Uterus (tissue), 4 donors: ENCODE results near the gene SEPTIN6. TPM values are rescaled to one million over a fixed set of nuclear protein-coding genes. Genes with fewer than 3 reads are reported as not detected.

Experiments
- DNase-seq, 2 donors: peaks; one replicate each; pipeline ENCODE4 v3.0.0-alpha.2; 2019 to 2020
- H3K27ac ChIP-seq, 2 donors: fragments of 200-600 bp; sonication (generic); 1 replicate in 1 of 2; 2 replicates in 1 of 2; pipeline ENCODE4 v1.5.1; 2016 to 2018
- H3K27me3 ChIP-seq, 2 donors: fragments of 200-600 bp; sonication (generic); one replicate each; pipeline ENCODE4 v1.5.1; 2018 to 2019; ENCODE audit warnings: control low read depth in 1 of 2
- H3K36me3 ChIP-seq, 2 donors: fragments of 200-600 bp; sonication (generic); one replicate each; pipeline ENCODE4 v1.5.1; 2019; ENCODE audit warnings: control low read depth in 1 of 2
- H3K4me1 ChIP-seq, 2 donors: fragments of 200-600 bp; sonication (generic); one replicate each; pipeline ENCODE4 v1.5.1; 2018 to 2019; ENCODE audit warnings: control low read depth in 1 of 2
- H3K4me3 ChIP-seq, 2 donors: fragments of 200-600 bp; sonication (generic); 1 replicate in 1 of 2; 2 replicates in 1 of 2; pipeline ENCODE4 v1.5.1; 2018 to 2019; ENCODE audit warnings: mild to moderate bottlenecking in 1 of 2
- H3K9me3 ChIP-seq, 2 donors: fragments of 200-600 bp; sonication (generic); one replicate each; pipeline ENCODE4 v1.5.1; 2019; ENCODE audit warnings: control low read depth in 1 of 2
- CTCF ChIP-seq, 4 experiments: fragments of 200-600 bp in 2 of 4; fragments of 450-650 bp in 2 of 4; sonication (generic) in 2 of 4; IDR thresholded peaks; one replicate each; pipeline ENCODE4 v1.5.1; 2016 to 2019; ENCODE audit warnings: antibody characterized with exemption in 4 of 4, mild to moderate bottlenecking in 2 of 4, moderate library complexity in 1 of 4
- POLR2A ChIP-seq, 2 donors: fragments of 450-650 bp; IDR thresholded peaks; one replicate each; pipeline ENCODE4 v1.6.1; 2016; ENCODE audit warnings: antibody characterized with exemption in 2 of 2, mild to moderate bottlenecking in 1 of 2, moderate library complexity in 1 of 2
- intact Hi-C: fragments of 100-400 bp; cut with DNase I; formaldehyde crosslinking; loops from one replicate; pipeline ENCODE4 v1.15.1; 2023; ENCODE audit warnings: low total_unique reads
- total RNA-seq, 4 donors: library from RNA; depleted of rRNA in 3 of 4; stranded (reverse); fragments of >200 nt in 3 of 4; gene quantifications; one replicate each; pipeline versions ENCODE4 v1.1.0 to v1.2.4, GENCODE V29; 2014 to 2023
- donor health status: DM: yes; HTN: yes; CAD: no.

The SEPTIN6 gene
- total RNA-seq, 4 donors from 2014 or later: 1.8 to 34.8 (median 15.5) TPM

- intact Hi-C loops: no loop called here
- TF ChIP-seq POLR2A (IDR thresholded peaks at IDR 0.05) (no peak), CTCF (IDR thresholded peaks at IDR 0.05) (peak; percentile 37 to 48 (median 40))
- peak; percentile 60 to 63 for DNase-seq
- no peaks in the 10 kb centered on the region for H3K36me3 ChIP-seq
- H3K27ac ChIP-seq: no peak overlapping the region
- H3K4me3 ChIP-seq: no peak overlapping the region
- H3K4me1 ChIP-seq: no peaks in the 10 kb centered on the region
- no peaks in the 10 kb centered on the region for H3K27me3 ChIP-seq
- no peaks in the 10 kb centered on the region for H3K9me3 ChIP-seq
Measured at GRCh38 chrX:119729408-119730201, 36.6 kb upstream of the SEPTIN6 start.

GRCh38 chrX:119728487-119728886 lies 35.5 kb upstream of the SEPTIN6 start:
- Histone ChIP-seq H3K9me3 (no peaks in the 10 kb centered on the region), H3K27ac (no peak overlapping the region), H3K27me3 (no peaks in the 10 kb centered on the region), H3K4me3 (no peak overlapping the region), H3K4me1 (no peaks in the 10 kb centered on the region), H3K36me3 (no peaks in the 10 kb centered on the region)
- TF ChIP-seq POLR2A (IDR thresholded peaks at IDR 0.05) (no peak), CTCF (IDR thresholded peaks at IDR 0.05) (no peak)
- no peak for DNase-seq
- intact Hi-C loops: no loop called here

GRCh38 chrX:119726900-119727555 lies 34.1 kb upstream of the SEPTIN6 start:
- Histone ChIP-seq H3K9me3 (no peaks in the 10 kb centered on the region), H3K27me3 (no peaks in the 10 kb centered on the region), H3K27ac (no peak overlapping the region), H3K4me1 (no peaks in the 10 kb centered on the region), H3K36me3 (no peaks in the 10 kb centered on the region), H3K4me3 (no peak overlapping the region)
- TF ChIP-seq POLR2A (IDR thresholded peaks at IDR 0.05): no peak
- TF ChIP-seq CTCF (IDR thresholded peaks at IDR 0.05): no peak
- no peak for DNase-seq
- intact Hi-C loops: no loop called here

- no peak overlapping the region for H3K27ac ChIP-seq
- H3K4me3 ChIP-seq: no peak overlapping the region
- DNase-seq: no peak
- H3K4me1 ChIP-seq: no peaks in the 10 kb centered on the region
- no peaks in the 10 kb centered on the region for H3K27me3 ChIP-seq
- TF ChIP-seq POLR2A (IDR thresholded peaks at IDR 0.05) (no peak), CTCF (IDR thresholded peaks at IDR 0.05) (no peak)
- H3K36me3 ChIP-seq: no peaks in the 10 kb centered on the region
- intact Hi-C loops: no loop called here
- H3K9me3 ChIP-seq: no peaks in the 10 kb centered on the region
Measured at GRCh38 chrX:119721926-119722325, 29.0 kb upstream of the SEPTIN6 start.

- Histone ChIP-seq H3K27ac (no peak overlapping the region), H3K4me3 (no peak overlapping the region), H3K9me3 (no peaks in the 10 kb centered on the region), H3K27me3 (no peaks in the 10 kb centered on the region), H3K4me1 (no peaks in the 10 kb centered on the region), H3K36me3 (no peaks in the 10 kb centered on the region)
- no peak for DNase-seq
- no peak for TF ChIP-seq CTCF (IDR thresholded peaks at IDR 0.05)
- TF ChIP-seq POLR2A (IDR thresholded peaks at IDR 0.05): no peak
- intact Hi-C loops: no loop called here
Measured at GRCh38 chrX:119721487-119721886, 28.5 kb upstream of the SEPTIN6 start.
